HTERT RPE-1 (cell line): ENCODE data around the gene NTRK1.

ENCODE experiments used
- in situ Hi-C: fragments of 300-500 bp; cut with MboI; formaldehyde crosslinking; loops from 4 replicates; pipeline ENCODE4 v1.14.3; 2020; ENCODE audit warnings: low sequenced_read_pairs

Gene NTRK1

DNA sequence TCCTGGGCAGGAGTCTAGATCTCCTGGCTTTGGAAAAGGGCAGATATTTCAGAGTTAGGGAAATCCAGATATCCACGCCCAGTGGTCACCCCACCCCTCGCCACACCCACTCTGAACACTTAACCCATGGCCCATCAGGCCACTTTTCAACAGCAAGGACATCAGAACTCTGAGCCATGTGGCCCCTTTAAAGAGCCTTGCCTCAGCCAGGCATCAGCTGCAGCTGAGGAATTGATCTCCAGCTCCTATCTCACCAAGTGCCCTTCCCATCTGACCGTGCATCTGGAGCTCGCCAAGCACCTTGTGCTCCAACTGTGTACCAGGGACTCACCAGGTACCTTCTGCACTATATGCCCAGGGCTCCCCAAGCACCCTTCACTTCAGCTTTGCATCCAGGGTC, 23.8 kb upstream of the NTRK1 start:
- in situ Hi-C loops = no loop called here

DNA sequence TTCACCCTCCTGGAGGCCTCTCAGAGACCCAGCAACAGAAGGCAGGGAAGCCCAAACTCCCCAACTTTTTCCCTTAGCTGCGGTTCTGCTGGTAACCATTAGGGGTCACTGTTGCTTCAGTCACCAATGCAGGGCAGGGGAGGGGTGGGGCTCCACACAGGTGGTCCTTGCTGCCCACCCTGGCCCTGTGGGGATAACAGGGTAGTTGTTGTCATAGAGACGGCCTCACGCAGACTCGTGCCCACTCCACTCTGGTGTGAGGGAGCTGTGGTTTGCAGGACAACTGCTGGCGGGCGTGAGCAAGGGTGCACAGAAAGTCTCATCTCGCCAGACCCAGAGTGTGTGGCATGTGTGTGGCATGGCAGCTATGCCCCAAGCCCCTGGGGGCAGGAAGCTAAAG, 21.7 kb upstream of the NTRK1 start:
- in situ Hi-C loops = no loop called here

DNA sequence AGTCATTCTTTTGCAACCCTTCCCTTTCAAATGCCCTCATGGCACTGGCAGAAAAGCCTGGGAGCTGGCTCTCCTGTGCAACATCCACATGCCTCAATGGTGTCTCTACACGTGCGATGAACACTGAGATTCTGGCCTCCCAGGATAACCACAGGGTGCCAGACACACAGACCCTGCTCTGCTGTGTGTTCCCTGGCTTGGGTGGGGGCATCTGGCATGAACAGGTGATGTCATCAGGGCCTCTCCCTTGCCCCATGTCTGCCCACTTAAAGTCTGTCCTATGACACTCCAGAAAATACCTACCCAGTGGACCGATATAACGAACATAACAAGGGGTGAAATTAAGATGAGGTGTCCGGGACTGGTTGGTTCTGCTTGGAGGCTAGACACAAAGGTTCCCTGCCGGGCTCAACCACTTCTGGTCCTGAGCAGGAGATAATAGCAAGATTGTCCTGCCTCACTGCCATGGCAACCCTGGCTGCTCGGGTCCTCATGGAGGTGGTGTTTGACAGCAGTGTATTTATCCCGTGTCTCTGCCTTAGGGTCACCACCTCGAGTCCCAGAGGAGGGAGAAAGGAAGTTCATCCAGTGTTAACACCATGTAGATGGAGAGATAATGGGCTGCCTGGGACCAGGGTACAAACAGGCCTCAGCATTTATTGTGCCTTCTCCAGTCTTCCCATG, 21.1 kb upstream of the NTRK1 start:
- in situ Hi-C loops = no loop called here

DNA sequence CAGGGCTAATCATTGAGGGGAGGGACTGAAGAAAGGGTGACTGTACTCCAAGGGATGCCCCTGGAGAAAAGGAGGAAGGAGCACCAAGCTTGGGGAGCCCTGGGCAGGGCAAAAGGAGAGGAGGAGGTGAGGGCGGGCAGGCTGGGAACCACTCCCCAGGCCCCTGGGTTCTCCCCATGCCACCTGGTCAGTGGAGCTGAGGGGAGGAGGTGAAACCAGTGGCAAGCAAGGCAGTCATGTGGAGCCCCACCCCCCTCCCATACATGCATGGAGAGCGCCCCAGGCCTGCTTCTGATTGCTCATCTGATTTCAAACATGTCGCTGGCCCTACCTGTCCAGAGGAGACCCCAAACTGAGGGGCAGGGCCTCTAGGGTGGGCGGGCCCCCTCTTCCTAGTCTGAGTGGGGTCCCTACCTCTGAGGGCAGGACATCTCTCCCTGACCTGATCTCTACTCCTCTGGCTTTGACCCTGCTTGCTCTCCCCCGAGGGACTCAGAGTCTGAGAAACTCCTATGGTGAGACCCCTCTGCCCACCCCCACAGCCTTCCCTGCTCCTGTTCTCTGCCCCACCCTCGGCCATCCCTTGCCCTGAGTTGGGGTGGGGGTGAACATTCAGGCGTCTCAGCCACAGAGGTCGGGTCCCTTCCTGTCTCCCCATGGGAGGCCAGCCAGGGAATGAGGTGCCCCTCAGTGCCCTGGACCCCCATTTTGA, 20.3 kb upstream of the NTRK1 start:
- in situ Hi-C loops = no loop called here

DNA sequence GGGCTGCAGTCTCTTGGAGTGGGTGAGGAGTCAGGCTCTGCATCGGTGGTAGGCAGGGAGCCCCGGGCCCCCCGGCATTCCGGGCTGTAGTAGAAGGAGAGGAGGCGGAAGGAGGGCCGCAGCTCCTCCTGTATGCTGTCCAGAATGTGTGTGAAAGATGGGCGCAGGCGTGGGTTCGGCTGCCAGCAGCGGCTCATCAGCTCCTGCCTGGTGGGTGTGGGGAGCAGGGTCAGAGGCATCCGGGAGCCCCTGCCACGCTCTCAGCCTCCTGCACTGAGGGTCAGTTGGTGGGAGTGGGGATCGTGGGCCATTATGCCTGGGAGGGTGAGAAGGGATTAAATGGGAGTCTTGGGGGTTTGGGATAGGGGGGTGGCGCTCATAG, 19.8 kb upstream of the NTRK1 start:
- in situ Hi-C loops = no loop called here

DNA sequence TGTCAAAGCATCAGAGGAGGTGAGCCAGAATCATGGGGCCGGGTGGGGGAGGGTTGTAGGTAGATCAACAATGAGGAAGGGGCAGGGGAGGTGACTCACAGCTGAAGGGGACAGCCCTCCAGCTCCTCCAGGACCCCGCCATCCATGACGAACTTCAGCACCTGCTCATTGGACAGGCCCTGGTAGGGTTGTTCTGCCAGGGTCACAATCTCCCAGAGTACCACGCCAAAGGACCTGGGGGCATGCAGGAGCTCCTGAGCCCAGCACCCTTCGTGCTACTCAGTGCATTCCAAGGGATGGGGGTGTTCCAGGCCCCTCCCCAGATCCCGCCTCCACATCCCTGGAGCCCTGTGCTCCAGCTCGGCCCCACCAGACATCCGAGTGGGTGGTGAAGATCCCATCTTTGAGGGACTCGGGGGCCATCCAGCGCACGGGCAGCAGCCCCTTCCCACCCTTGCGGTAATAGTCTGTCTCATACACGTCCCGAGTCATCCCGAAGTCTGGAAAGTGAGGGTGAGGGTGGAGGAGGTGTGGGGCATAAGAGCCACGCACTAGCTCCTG, 19.3 kb upstream of the NTRK1 start:
- in situ Hi-C loops = no loop called here

DNA sequence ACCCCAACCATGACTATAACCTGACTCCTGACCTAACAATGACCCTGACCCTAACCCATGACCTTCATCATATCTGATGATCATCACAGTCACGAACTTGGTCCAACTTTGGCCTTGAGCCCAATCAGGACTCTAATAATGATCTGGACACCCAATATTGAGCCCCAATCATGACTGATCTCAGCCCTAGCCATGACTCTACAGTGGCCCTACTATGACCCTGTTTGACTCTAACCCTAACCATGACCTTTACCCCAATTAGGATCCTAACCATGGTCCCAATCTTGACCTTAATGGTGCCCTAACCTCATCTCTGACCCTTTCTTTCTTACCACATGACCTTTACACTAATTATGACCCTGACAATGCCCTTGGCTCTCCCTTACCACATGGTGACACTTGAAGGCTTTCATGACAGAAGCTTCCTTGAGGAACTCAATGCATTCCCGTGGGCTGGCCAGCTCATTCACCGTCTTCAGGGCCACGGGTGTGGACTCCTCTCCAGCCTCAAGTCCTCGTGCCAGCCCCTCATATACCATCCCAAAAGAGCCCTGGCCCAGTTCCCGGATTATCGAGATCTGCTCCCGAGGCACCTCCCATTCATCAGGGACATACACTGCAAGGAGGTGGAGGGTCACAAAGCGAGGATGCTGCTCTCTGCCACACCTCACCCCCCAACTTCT, 17.9 kb upstream of the NTRK1 start:
- in situ Hi-C loops = no loop called here

DNA sequence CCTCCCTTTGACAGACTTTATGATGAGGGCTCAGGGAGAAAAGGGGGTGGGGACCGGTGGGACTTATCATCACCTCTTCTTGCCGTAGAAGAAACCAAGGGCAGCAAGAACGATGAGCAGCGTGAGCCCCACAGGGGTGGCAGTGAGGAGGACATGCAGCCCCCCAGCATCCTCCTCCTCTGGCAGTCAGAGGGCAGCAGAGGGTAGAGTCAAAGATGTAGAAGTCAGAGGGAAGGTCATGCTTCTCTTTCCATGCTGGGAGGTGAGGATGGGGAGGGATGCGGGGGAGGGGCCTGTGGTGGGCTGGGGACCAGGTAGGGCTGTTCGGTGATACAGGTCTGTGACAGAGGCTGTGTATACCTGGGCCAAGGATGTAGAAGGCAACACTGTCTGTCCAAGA, 16.6 kb upstream of the NTRK1 start:
- in situ Hi-C loops = no loop called here

DNA sequence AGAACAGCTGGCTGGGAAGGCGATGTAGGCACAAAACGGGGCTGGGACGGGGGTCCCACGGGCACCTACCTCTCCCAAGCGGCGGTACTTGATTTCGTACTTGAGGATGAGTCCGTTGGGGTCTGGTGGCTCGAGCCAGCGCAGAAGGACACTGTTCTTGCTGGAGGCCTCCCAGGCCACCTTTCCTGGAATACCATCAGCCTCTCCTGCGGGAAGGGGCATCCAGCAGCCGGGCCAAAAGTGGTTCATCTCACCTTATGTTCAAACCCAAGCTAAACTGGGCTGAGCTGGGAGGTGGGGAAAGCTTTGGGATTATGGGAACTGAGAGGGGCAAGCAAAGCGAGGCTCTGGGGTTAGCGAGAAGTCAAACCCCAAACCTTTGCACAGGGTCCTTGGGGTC, 16.0 kb upstream of the NTRK1 start:
- in situ Hi-C loops = no loop called here

DNA sequence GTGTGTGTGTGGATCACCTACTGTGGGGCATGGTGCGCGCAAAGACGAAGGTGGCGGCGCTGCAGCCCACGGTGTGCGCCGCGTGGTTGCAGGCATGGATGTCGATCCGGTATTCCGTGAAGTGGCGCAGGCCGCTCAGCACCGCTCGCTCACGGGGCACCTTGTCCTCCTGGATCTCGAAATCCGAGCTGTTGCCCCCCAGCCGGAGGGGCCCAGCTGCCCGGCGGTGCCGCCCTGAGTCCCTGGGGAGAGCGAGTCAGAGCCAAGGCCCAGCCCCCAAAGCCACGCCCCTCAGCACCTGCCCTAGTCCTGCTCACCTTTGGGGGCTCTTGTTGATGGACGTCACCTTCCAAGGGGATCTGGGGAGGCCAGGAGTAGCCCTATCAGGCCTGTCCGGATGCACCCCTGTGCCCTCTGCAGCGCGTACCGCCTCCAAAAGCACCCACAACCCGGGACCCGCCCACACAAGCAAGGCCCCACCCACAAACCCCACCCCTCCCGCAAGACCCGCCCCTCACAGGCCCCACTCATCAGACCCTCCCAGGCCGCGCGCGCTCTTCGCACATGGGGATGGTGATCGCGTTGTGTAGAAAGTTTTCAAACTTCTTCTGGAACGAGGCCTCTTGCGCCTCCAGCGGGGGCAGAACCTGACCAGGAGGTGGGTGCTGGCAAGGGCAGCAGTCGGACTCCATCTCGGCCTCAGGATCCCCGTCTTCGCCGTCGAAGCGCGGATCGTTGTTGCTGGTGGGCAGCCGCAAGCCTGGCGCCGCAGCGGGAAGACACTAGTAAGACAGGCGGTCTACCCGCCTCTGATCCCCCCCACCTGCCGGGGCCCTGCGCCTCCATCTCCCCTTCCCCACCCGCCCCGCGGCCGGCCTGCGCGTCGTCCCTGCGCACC, 15.4 kb upstream of the NTRK1 start:
- in situ Hi-C loops = no loop called here

DNA sequence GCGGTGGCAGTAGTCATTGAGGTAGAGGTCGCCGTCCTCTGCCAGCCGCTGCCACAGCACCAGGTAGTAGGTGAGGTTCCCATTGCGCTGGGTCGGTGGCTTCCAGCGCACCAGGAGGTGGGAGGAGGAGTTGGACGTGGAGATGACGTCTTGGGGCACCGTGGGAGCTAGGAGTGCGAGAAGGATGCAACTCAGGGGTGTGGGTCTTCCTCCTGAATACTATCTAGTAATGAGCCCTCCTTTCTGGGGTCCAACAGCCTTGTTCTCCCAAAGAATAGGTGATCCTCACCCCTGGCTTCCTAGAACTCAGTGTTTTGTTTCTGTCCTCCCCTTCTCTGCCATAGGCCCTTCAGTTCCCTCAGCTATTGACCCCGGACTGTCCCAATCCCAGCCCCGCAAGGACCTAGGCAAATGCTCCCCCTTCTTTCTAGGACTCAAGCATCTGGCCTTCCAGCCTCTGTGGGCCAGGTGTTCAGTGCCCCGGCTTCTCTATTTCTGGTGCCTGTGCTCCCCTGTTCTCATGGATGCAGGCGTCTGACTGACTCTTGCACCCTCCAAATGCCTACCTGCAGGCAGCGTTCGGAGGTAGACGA, 14.6 kb upstream of the NTRK1 start:
- in situ Hi-C loops = no loop called here

DNA sequence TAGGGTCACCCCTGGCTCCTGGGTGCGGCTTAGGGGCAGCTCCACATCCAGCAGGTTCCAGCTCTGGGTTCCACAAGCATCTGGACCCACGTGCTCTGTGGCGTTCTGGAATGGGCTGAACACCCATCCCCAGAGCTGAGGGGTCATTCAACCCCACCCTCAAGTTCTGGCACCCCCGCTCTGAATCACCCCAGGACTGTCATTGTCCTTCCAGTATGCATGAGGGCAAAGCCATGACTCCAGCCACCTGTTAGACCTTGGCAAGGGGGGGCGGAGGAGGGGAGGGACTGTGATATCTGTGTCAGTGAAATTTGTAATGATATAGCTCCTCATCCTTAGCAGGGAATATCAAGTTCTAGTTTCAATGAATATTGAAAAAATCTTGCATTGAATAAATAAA, 14.0 kb upstream of the NTRK1 start:
- in situ Hi-C loops = no loop called here

DNA sequence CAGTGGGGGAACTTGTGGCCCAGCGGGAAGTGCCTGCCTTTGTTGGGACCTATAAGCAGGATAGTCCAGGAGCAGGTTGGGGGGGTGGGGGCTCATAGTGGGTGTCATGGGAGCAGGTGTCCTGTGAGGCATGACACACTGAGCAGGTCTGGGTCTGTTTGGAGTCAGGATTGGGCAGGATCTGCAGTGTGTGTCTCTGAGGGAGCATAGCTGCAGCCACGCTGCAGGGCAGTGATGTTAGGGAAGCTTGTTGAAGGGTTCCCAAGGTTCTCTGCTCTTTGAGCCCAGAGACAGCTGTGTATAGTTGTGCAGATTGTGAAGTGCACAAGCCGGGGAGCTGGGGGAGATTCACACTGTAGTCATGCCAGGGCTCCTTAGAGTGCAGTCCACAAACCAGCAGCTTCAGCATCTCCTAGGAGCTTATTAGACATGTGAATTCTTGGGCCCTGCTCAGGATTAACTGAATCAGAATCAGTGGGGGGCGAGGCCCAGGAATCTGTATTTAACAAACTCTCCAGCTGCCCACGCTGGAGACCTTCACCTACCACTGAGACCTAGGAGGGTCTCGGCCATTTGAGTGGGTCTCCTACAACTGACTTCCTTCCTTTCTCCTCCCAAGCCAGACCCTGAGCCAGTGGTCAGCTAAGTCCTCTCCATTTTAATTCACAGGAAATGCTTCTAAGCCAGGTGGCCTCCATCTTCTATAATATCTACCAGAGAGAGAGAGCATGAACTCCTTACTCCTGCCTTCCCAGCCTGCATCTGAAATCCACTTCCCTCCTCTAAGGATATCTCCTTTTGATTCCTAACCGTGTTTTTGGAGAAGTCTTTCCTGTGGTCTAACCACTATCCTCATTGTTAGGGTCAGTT, 12.8 kb upstream of the NTRK1 start:
- in situ Hi-C loops = no loop called here

DNA sequence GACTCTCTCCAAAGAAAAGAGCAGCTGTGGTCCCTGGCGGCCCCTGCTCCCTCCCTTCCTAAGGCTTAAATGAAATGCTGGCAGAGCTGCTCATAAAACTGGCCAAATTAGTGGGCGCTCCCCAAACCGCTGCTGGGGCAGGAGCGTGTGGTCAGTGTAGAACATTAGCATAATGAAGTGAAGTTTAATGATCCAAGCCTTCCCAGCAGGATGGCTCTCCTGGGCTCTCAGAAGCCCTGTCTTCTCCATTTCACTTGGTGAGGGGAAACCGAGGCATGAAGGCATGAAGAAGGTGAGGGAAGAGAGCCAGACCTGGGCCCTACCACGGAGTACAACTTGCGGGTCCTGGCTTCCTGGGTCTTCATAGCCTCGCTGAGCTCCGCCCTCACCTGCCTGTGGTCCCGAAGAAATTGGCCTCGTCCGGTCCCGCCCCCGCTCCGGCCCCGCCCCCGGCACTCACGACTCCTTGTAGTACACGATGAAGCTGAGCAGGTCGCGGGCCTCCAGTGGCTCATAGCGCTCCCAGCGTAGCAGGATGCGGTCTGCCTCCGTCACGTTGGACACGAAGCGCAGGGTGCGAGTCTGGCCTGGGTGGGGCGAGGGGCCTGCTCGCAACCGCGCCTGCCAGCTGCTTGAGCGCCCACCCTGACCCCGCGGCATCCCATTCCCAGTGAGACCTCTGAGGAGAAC, 12.1 kb upstream of the NTRK1 start:
- in situ Hi-C loops = no loop called here

DNA sequence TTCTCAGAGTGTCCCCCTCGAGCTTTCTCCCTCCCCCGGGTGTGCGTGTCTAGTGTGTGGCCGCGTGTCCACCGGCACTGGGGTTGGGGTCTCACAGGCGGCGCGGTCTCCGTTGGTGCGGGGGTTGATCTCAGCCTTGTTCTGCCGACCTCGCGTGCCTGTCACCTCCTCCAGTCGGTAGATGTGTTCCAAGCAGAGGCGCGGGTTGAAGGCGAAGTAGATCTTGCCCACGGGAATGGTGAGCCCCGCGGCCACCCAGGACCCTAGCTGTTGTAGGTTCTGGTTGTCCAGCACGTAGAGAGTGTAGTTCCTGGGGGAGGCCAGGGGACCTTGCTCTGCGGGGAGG, 11.5 kb upstream of the NTRK1 start:
- in situ Hi-C loops = no loop called here

DNA sequence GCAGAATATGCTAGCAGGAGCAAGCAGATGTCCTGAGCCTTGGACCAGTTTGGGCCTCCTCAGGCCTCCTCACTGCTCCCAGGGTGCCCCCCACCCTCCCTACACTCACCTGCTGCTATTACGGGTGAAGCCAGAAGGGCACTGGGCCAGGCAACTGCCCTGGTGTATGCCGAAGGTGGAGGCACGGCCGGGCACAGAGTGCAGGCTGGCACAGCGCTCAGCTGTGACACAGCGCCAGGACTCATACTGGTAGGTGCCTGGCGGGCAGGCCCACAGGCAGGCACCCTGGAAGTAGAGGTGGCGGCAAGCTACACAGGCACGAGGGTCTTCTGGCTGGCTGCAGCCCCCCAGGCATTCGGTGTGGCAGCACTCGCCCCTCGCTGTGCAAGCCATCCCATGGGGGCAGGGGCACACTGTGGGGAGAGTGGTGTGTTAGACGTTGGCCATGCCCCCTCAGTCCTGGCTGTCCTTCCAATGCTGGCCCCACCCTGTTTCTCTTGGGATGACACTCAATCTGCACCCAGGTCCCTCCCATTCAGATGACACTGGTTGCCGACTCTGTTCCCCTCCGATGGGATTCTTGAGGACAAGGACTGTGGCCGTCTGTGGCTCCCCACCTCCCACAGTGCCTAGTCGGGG, 8.8 kb upstream of the NTRK1 start:
- in situ Hi-C loops = no loop called here

DNA sequence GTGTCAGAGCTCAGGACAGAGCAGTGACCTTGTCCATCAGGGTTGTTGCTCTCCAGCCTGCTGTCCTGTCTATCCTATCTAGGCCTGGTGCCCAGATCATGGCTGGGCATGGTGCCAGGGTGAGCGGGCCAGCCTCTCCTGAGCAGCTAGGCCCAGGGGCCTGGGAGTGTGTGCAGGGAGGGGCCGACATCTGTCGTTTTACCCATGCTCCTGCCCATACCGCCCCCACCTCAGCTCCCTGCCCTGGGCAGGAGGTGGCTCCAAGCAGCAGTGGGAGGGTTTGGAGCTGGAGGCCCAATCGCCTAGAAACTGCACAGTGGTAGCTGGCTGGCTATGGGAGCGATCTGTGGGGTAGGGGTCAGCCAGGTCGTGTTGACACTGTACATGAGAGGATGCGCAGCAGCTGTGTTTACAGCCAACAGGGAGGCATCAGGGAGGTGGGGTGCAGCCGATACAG, 8.2 kb upstream of the NTRK1 start:
- in situ Hi-C loops = no loop called here

DNA sequence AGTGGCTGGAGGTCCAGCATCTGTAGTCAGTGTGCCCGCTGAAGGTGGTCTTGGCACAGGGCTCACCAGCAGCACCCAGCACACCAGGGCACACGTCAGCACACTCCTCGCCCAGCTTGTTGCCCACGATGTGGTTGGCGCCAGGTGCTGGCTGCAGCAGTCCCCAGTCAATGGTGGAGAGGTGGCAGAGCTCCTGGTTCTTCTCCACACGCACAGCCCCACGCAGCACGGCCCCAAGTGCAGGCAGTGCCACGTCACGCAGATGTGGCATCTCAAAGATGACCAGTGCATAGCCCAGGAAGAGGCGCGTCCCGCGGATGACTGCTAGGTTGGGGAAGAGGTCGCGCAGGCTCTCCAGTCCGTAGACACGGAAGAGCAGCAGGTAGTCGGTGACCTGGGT, 6.9 kb upstream of the NTRK1 start:
- in situ Hi-C loops = no loop called here

DNA sequence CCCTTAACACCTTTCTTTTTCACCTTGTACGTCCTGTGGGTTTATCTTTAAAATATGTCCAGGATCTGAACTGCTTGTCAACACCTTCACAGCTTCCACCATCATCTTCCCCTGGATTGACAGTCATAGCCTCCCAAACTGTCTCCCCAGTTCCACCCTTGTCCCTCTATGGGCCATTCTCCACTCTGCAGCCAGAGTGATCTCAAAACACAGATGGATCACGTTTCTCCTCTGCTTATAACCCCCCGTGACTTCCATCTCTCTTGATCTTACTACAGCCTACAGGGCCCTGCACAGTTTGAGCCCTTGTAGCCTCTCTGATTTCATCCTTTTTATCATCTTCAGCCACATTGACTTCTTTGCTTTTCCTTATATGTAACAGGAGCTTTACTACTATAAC, 6.0 kb upstream of the NTRK1 start:
- in situ Hi-C loops = no loop called here
